Tibial nerve (tissue), 4 donors: ENCODE data around the gene MYO1A.

Experiments used
- EP300 ChIP-seq, 2 donors: sonication (generic); formaldehyde crosslinking; IDR thresholded peaks; one replicate each; pipeline ENCODE4 v1.6.1; 2017; ENCODE audit warnings: antibody characterized with exemption in 2 of 2, mild to moderate bottlenecking in 1 of 2
- POLR2A ChIP-seq, 2 donors: fragments of 450-650 bp; IDR thresholded peaks; one replicate each; pipeline ENCODE4 v1.6.1; 2017; ENCODE audit warnings: antibody characterized with exemption in 2 of 2, mild to moderate bottlenecking in 2 of 2, moderate library complexity in 2 of 2
- TF ChIP-seq, protein P1 (sequence below), 5 experiments: fragments of 200-600 bp in 3 of 5; fragments of 450-650 bp in 2 of 5; sonication (generic) in 3 of 5; IDR thresholded peaks; one replicate each; pipeline ENCODE4 v1.5.1; 2016 to 2019; ENCODE audit warnings: antibody characterized with exemption in 5 of 5, mild to moderate bottlenecking in 3 of 5, moderate library complexity in 2 of 5

GRCh38 chr12:56994231-56994746, 55.6 kb downstream of the MYO1A start:
- TF ChIP-seq, protein P1, sequence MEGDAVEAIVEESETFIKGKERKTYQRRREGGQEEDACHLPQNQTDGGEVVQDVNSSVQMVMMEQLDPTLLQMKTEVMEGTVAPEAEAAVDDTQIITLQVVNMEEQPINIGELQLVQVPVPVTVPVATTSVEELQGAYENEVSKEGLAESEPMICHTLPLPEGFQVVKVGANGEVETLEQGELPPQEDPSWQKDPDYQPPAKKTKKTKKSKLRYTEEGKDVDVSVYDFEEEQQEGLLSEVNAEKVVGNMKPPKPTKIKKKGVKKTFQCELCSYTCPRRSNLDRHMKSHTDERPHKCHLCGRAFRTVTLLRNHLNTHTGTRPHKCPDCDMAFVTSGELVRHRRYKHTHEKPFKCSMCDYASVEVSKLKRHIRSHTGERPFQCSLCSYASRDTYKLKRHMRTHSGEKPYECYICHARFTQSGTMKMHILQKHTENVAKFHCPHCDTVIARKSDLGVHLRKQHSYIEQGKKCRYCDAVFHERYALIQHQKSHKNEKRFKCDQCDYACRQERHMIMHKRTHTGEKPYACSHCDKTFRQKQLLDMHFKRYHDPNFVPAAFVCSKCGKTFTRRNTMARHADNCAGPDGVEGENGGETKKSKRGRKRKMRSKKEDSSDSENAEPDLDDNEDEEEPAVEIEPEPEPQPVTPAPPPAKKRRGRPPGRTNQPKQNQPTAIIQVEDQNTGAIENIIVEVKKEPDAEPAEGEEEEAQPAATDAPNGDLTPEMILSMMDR (IDR thresholded peaks at IDR 0.05): no peak
- no peak for TF ChIP-seq POLR2A (IDR thresholded peaks at IDR 0.05)
- TF ChIP-seq EP300 (IDR thresholded peaks at IDR 0.05): no peak
